ENCODE results near the gene WNT10A. TPM values are rescaled to one million over a fixed set of nuclear protein-coding genes. Genes with fewer than 3 reads are reported as not detected.

WNT10A gene
- total RNA-seq, 2 experiments from 2014 or later, result 4.8 to 6.6 TPM

- H3K9me3 Mint-ChIP-seq, result peaks cover 1% of the 10 kb centered on the region
- ChIA-PET POLR2A (no interaction called here), CTCF (no interaction called here)
- Histone ChIP-seq H3K4me1 (ENCODE audit: insufficient read depth, low read length) (no peaks in the 10 kb centered on the region), H3K27me3 (ENCODE audit: control insufficient read depth in 1 of 2, insufficient read depth in 2 of 2, low read length in 2 of 2) (peaks cover 9 to 53% of the 10 kb centered on the region in 2 experiments), H3K27ac (ENCODE audit: low read depth in 1 of 2, low read length in 2 of 2) (no peak overlapping the region), H3K4me3 (ENCODE audit: low read length) (no peak overlapping the region), H3K36me3 (ENCODE audit: insufficient read depth, low read length) (no peaks in the 10 kb centered on the region), H3K9me3 (ENCODE audit: control insufficient read depth in 1 of 2, insufficient read depth in 1 of 2, low read length in 2 of 2) (peaks cover 4 to 7% of the 10 kb centered on the region in 2 experiments)
- no peak overlapping the region for H3K4me3 Mint-ChIP-seq
- no peaks in the 10 kb centered on the region for H3K4me1 Mint-ChIP-seq (ENCODE audit: low read depth)
- TF ChIP-seq, protein P1, sequence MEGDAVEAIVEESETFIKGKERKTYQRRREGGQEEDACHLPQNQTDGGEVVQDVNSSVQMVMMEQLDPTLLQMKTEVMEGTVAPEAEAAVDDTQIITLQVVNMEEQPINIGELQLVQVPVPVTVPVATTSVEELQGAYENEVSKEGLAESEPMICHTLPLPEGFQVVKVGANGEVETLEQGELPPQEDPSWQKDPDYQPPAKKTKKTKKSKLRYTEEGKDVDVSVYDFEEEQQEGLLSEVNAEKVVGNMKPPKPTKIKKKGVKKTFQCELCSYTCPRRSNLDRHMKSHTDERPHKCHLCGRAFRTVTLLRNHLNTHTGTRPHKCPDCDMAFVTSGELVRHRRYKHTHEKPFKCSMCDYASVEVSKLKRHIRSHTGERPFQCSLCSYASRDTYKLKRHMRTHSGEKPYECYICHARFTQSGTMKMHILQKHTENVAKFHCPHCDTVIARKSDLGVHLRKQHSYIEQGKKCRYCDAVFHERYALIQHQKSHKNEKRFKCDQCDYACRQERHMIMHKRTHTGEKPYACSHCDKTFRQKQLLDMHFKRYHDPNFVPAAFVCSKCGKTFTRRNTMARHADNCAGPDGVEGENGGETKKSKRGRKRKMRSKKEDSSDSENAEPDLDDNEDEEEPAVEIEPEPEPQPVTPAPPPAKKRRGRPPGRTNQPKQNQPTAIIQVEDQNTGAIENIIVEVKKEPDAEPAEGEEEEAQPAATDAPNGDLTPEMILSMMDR (IDR thresholded peaks at IDR 0.05), result no peak
- peaks cover 54% of the 10 kb centered on the region for H3K27me3 Mint-ChIP-seq
- DNase-seq (no peak), ATAC-seq (ENCODE audit: poor library complexity) (no peak)
- intact Hi-C loops (cut with DNase I, micrococcal nuclease), result no loop called here
- H3K27ac Mint-ChIP-seq, result no peak overlapping the region
- H3K36me3 Mint-ChIP-seq (ENCODE audit: low read depth), result no peaks in the 10 kb centered on the region
Observed at GRCh38 chr2:218832520-218832919, 48.1 kb upstream of the WNT10A start.

DNA sequence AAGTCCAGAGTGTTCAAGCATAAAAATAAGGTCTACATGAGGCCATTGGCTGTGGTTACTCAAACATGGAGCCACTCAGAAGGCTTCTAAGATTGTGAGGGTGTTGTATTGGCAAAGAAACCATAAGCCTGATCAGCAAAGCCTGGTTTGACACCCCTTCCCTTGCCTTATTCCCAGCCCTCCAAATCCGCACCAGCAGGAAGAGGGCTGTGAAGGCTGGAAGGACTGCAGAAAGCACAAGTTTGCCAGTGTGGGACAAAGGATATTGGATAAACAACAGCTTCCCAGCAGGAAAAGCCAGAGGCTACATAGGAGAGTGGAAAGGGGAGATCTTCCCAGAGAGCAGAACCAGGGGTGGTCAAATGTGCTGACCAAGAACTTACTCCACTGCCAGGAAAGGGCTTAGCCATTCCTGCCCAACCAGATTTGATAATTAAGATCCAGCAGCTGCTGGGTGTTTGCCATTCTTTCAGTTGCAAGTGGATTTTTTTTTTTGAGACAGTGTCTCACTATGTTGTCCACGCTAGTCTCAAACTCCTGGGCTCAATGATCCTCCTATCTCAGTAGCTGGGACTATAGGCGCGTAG is 47.5 kb upstream of the WNT10A start:
- Mint-ChIP-seq H3K9me3 (peaks cover 2% of the 10 kb centered on the region), H3K4me1 (ENCODE audit: low read depth) (no peaks in the 10 kb centered on the region), H3K27ac (no peak overlapping the region), H3K27me3 (peaks cover 58% of the 10 kb centered on the region), H3K36me3 (ENCODE audit: low read depth) (no peaks in the 10 kb centered on the region), H3K4me3 (no peak overlapping the region)
- no peak for DNase-seq
- peaks cover 4 to 11% of the 10 kb centered on the region in 2 experiments for H3K9me3 ChIP-seq (ENCODE audit: control insufficient read depth in 1 of 2, insufficient read depth in 1 of 2, low read length in 2 of 2)
- TF ChIP-seq, protein P1 (IDR thresholded peaks at IDR 0.05), result no peak
- H3K27ac ChIP-seq (ENCODE audit: low read depth in 1 of 2, low read length in 2 of 2), result no peak overlapping the region
- peaks cover 9 to 53% of the 10 kb centered on the region in 2 experiments for H3K27me3 ChIP-seq (ENCODE audit: control insufficient read depth in 1 of 2, insufficient read depth in 2 of 2, low read length in 2 of 2)
- intact Hi-C loops (cut with DNase I, micrococcal nuclease), result no loop called here
- no peak overlapping the region for H3K4me3 ChIP-seq (ENCODE audit: low read length)
- no peaks in the 10 kb centered on the region for H3K36me3 ChIP-seq (ENCODE audit: insufficient read depth, low read length)
- H3K4me1 ChIP-seq (ENCODE audit: insufficient read depth, low read length), result no peaks in the 10 kb centered on the region
- POLR2A ChIA-PET, result interaction anchor here (0.6 kb wide), 1 partner anchor 129 kb away, joined by 3 read pairs; no protein-coding TSS in a partner anchor
- ATAC-seq (ENCODE audit: poor library complexity), result no peak
- CTCF ChIA-PET, result no interaction called here

DNA sequence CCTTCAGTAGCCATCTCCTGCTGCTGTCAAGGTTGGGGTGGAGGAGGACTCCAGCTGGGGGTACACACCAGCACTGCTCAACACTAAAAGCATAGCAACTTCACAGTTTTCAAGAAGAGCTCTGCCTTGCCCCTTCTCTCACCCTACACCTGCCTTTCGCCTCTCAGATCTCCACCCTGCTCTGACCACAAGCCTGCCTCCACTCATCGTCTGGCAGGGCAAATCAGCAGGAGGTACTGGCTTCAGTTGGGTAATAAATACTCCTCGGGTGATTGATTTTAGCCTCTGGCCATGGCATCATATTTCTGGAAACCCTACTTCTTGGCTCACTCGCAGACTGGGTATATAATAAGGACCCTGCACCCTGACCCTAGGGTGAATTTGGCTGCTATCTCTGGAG is 46.0 kb upstream of the WNT10A start:
- peaks cover 73% of the 10 kb centered on the region for H3K27me3 Mint-ChIP-seq

More for the DNA sequence above, 46.0 kb upstream of the WNT10A start:
- Histone ChIP-seq H3K9me3 (ENCODE audit: control insufficient read depth in 1 of 2, insufficient read depth in 1 of 2, low read length in 2 of 2) (peaks cover 4 to 14% of the 10 kb centered on the region in 2 experiments), H3K4me1 (ENCODE audit: insufficient read depth, low read length) (no peaks in the 10 kb centered on the region), H3K27me3 (ENCODE audit: control insufficient read depth in 1 of 2, insufficient read depth in 2 of 2, low read length in 2 of 2) (peaks cover 9 to 62% of the 10 kb centered on the region in 2 experiments), H3K27ac (ENCODE audit: low read depth in 1 of 2, low read length in 2 of 2) (no peak overlapping the region), H3K36me3 (ENCODE audit: insufficient read depth, low read length) (no peaks in the 10 kb centered on the region), H3K4me3 (ENCODE audit: low read length) (no peak overlapping the region)
- POLR2A ChIA-PET, result no interaction called here
- CTCF ChIA-PET, result no interaction called here
- Mint-ChIP-seq H3K9me3 (peaks cover 2% of the 10 kb centered on the region), H3K36me3 (ENCODE audit: low read depth) (no peaks in the 10 kb centered on the region), H3K4me1 (ENCODE audit: low read depth) (no peaks in the 10 kb centered on the region), H3K27ac (no peak overlapping the region), H3K4me3 (no peak overlapping the region)
- TF ChIP-seq, protein P1 (IDR thresholded peaks at IDR 0.05), result no peak
- ATAC-seq (ENCODE audit: poor library complexity), result no peak
- no peak for DNase-seq
- intact Hi-C loops (cut with DNase I, micrococcal nuclease), result no loop called here
